ENCODE data around the gene PRKCD.
"Not testable (repeated sequence)": the region's sequence is repeated elsewhere in the genome, so short reads cannot be mapped to it uniquely, and the experiment has no call there.

PRKCD gene

GRCh38 chr3:53146319-53146891, 14.6 kb upstream of the PRKCD start:
- no peak overlapping the region for H3K4me3 ChIP-seq (ENCODE audit: low read length)
- no peak for DNase-seq (ENCODE audit: low read depth)
- TF ChIP-seq CTCF (conservative IDR thresholded peaks at IDR 0.05; ENCODE audit: low read length), result no peak

- TF ChIP-seq CTCF (conservative IDR thresholded peaks at IDR 0.05; ENCODE audit: low read length), result no peak
- no peak for DNase-seq (ENCODE audit: low read depth)
These were observed 13.7 kb upstream of the PRKCD start for GRCh38 chr3:53147151-53147902.

GRCh38 chr3:53147903-53148400, 13.1 kb upstream of the PRKCD start:
- H3K4me3 ChIP-seq (ENCODE audit: low read length), result no peak overlapping the region
- no peak for DNase-seq (ENCODE audit: low read depth)
- no peak for TF ChIP-seq CTCF (conservative IDR thresholded peaks at IDR 0.05; ENCODE audit: low read length)

More at GRCh38 chr3:53147151-53147902, 13.7 kb upstream of the PRKCD start:
- H3K4me3 ChIP-seq (ENCODE audit: low read length), result no peak overlapping the region

GRCh38 chr3:53149006-53149690, 11.9 kb upstream of the PRKCD start:
- no peak overlapping the region for H3K4me3 ChIP-seq (ENCODE audit: low read length)
- TF ChIP-seq CTCF (conservative IDR thresholded peaks at IDR 0.05; ENCODE audit: low read length), result no peak
- DNase-seq (ENCODE audit: low read depth), result no peak

- DNase-seq (ENCODE audit: low read depth), result no peak
- TF ChIP-seq CTCF (conservative IDR thresholded peaks at IDR 0.05; ENCODE audit: low read length), result no peak
- no peak overlapping the region for H3K4me3 ChIP-seq (ENCODE audit: low read length)
These were observed 11.3 kb upstream of the PRKCD start for GRCh38 chr3:53149699-53150098.

- peak; percentile 26 for DNase-seq (ENCODE audit: low read depth)
- H3K4me3 ChIP-seq (ENCODE audit: low read length), result no peak overlapping the region
These were observed 10.5 kb upstream of the PRKCD start for GRCh38 chr3:53150247-53151085.

GRCh38 chr3:53151086-53151438, 9.9 kb upstream of the PRKCD start:
- H3K4me3 ChIP-seq (ENCODE audit: low read length); DNase-seq (ENCODE audit: low read depth): not testable (repeated sequence)

More at GRCh38 chr3:53150247-53151085, 10.5 kb upstream of the PRKCD start:
- TF ChIP-seq CTCF (conservative IDR thresholded peaks at IDR 0.05; ENCODE audit: low read length), result no peak
